A673 (cell line): ENCODE results near the gene TSTD1. TPM values are rescaled to one million over a fixed set of nuclear protein-coding genes. Genes with fewer than 3 reads are reported as not detected.

ENCODE experiments used
- BruUV-seq: library from RNA; stranded (reverse); fragments of 400-500 nt; replicated peaks from 2 replicates; lab custom pipeline; 2021; lab: Mats Ljungman, UMichigan
- CTCF ChIA-PET: fragments of 300-600 bp; sonication (Branson Sonifier 250); formaldehyde crosslinking; loops from one replicate; lab custom pipeline; 2022; ENCODE audit warnings: antibody characterized with exemption; lab: Charles Lee
- POLR2A ChIA-PET: fragments of 300-600 bp; sonication (Branson Sonifier 250); formaldehyde crosslinking; loops from one replicate; lab custom pipeline; 2022; ENCODE audit warnings: antibody characterized with exemption; ENCODE audit not compliant: low non-redundant PET; lab: Charles Lee
- DNase-seq: peaks from one replicate; pipeline ENCODE4 v3.0.0-alpha.2; 2015; ENCODE audit warnings: low spot score
- H3K27ac ChIP-seq: fragments of 200-600 bp; sonication (generic); 2 replicates; pipeline ENCODE4 v1.5.1; 2016; ENCODE audit warnings: mixed run types, low read depth, mild to moderate bottlenecking, mixed read lengths, antibody characterized with exemption, low read length; ENCODE audit not compliant: poor library complexity, severe bottlenecking
- H3K27me3 ChIP-seq: fragments of 200-600 bp; sonication (generic); replicated peaks from 2 replicates; pipeline ENCODE4 v1.6.1; 2017; ENCODE audit warnings: mixed run types, low read depth, mild to moderate bottlenecking, mixed read lengths, antibody characterized with exemption, low read length; ENCODE audit not compliant: insufficient read depth, poor library complexity
- H3K36me3 ChIP-seq: fragments of 200-600 bp; sonication (generic); 2 replicates; pipeline ENCODE4 v1.6.1; 2016; ENCODE audit warnings: mixed run types, mild to moderate bottlenecking, mixed read lengths, antibody characterized with exemption, low read length; ENCODE audit not compliant: insufficient read depth, poor library complexity, severe bottlenecking
- H3K4me1 ChIP-seq: fragments of 200-600 bp; sonication (generic); 2 replicates; pipeline ENCODE4 v1.6.1; 2017; ENCODE audit warnings: mixed run types, mild to moderate bottlenecking, mixed read lengths, antibody characterized with exemption, low read length; ENCODE audit not compliant: insufficient read depth, poor library complexity, severe bottlenecking
- H3K4me3 ChIP-seq: fragments of 200-600 bp; sonication (generic); 2 replicates; pipeline ENCODE4 v1.5.1; 2016; ENCODE audit warnings: low read depth, mixed run types, mild to moderate bottlenecking, mixed read lengths, low read length; ENCODE audit not compliant: poor library complexity, severe bottlenecking
- H3K9me3 ChIP-seq: fragments of 200-600 bp; sonication (generic); 2 replicates; pipeline ENCODE4 v1.6.1; 2016; ENCODE audit warnings: mixed run types, low read depth, mild to moderate bottlenecking, mixed read lengths, antibody characterized with exemption, low read length; ENCODE audit not compliant: poor library complexity, severe bottlenecking
- CTCF ChIP-seq: fragments of 300-800, 200-600 bp; sonication (generic); conservative IDR thresholded peaks from 2 replicates; pipeline ENCODE4 v1.5.1; 2017; ENCODE audit warnings: low read depth, mild to moderate bottlenecking, antibody characterized with exemption, low read length, moderate library complexity, mixed read lengths
- EZH2 ChIP-seq: fragments of 200-600 bp; sonication (generic); IDR thresholded peaks from 2 replicates; pipeline ENCODE4 v1.6.1; 2017; ENCODE audit warnings: borderline replicate concordance, low read depth, mild to moderate bottlenecking, mixed read lengths, antibody characterized with exemption, low read length; ENCODE audit not compliant: poor library complexity, severe bottlenecking
- intact Hi-C: fragments of 100-400 bp; cut with micrococcal nuclease; formaldehyde crosslinking; loops from one replicate; pipeline ENCODE4 v1.10.0; 2022; ENCODE audit not compliant: unreplicated experiment
- total RNA-seq: library from RNA; stranded (reverse); gene quantifications from 2 replicates; pipeline ENCODE4 v1.2.3, GENCODE V29; 2021

The TSTD1 gene
- total RNA-seq, 1 experiment from 2014 or later: 1.3 TPM

- TF ChIP-seq EZH2: no peak
- no peak for TF ChIP-seq CTCF
- H3K4me3 ChIP-seq: no peak overlapping the region
- H3K4me1 ChIP-seq: no peaks in the 10 kb centered on the region
- CTCF ChIA-PET: no interaction called here
- H3K9me3 ChIP-seq: no peaks in the 10 kb centered on the region
- peaks cover 40% of the 10 kb centered on the region for H3K36me3 ChIP-seq
- POLR2A ChIA-PET: no interaction called here
- intact Hi-C loops: no loop called here
- no TSS peak for BruUV-seq
- H3K27ac ChIP-seq: no peak overlapping the region
- DNase-seq: no peak
- H3K27me3 ChIP-seq: no peaks in the 10 kb centered on the region
These were observed 782 bp upstream of the TSTD1 start for GRCh38 chr1:161039546-161039945.

GRCh38 chr1:161039154-161039545 lies 386 bp upstream of the TSTD1 start:
- CTCF ChIA-PET: no interaction called here
- H3K36me3 ChIP-seq: peaks cover 40% of the 10 kb centered on the region
- POLR2A ChIA-PET: no interaction called here
- TF ChIP-seq EZH2: no peak
- no peak for TF ChIP-seq CTCF
- H3K4me1 ChIP-seq: no peaks in the 10 kb centered on the region
- no peaks in the 10 kb centered on the region for H3K9me3 ChIP-seq
- no peak for DNase-seq
- BruUV-seq: no TSS peak
- H3K27me3 ChIP-seq: no peaks in the 10 kb centered on the region
- H3K4me3 ChIP-seq: no peak overlapping the region
- intact Hi-C loops: no loop called here
- H3K27ac ChIP-seq: no peak overlapping the region

- DNase-seq: no peak
- no peaks in the 10 kb centered on the region for H3K27me3 ChIP-seq
- H3K4me1 ChIP-seq: no peaks in the 10 kb centered on the region
- peaks cover 37% of the 10 kb centered on the region for H3K36me3 ChIP-seq
- intact Hi-C loops: no loop called here
- no peak for TF ChIP-seq CTCF
- ChIA-PET CTCF (interaction anchor here (0.6 kb wide), 1 partner anchor 60 kb away, joined by 3 read pairs; no protein-coding TSS in a partner anchor), POLR2A (no interaction called here)
- no peak overlapping the region for H3K4me3 ChIP-seq
- no peak overlapping the region for H3K27ac ChIP-seq
- H3K9me3 ChIP-seq: no peaks in the 10 kb centered on the region
- BruUV-seq: no TSS peak
These were observed 872 bp downstream of the TSTD1 start for GRCh38 chr1:161037661-161038522.
